ENCODE results near the gene CDK17.

DNA sequence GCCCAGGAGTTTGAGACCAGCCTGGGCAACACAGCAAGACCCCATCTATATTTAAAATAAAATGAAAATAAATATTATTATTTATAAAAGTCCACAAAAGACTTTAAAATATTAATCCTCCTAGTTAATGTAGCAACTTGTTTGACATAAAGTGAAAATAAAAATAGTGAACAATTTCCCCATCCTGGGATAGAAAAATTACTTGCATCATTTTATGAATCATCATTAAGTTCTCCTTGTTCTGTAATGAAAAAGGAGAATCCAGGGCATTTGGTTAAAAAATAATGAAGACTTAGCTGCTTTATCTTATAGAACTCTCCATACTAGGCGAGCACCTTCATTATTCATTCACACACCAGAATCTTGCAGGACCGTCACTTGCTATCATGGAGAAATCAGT lies 140.0 kb downstream of the CDK17 start:
- no peak for TF ChIP-seq ZBTB7A (IDR thresholded peaks at IDR 0.05; ENCODE audit: low read depth)
- TF ChIP-seq, protein P1, sequence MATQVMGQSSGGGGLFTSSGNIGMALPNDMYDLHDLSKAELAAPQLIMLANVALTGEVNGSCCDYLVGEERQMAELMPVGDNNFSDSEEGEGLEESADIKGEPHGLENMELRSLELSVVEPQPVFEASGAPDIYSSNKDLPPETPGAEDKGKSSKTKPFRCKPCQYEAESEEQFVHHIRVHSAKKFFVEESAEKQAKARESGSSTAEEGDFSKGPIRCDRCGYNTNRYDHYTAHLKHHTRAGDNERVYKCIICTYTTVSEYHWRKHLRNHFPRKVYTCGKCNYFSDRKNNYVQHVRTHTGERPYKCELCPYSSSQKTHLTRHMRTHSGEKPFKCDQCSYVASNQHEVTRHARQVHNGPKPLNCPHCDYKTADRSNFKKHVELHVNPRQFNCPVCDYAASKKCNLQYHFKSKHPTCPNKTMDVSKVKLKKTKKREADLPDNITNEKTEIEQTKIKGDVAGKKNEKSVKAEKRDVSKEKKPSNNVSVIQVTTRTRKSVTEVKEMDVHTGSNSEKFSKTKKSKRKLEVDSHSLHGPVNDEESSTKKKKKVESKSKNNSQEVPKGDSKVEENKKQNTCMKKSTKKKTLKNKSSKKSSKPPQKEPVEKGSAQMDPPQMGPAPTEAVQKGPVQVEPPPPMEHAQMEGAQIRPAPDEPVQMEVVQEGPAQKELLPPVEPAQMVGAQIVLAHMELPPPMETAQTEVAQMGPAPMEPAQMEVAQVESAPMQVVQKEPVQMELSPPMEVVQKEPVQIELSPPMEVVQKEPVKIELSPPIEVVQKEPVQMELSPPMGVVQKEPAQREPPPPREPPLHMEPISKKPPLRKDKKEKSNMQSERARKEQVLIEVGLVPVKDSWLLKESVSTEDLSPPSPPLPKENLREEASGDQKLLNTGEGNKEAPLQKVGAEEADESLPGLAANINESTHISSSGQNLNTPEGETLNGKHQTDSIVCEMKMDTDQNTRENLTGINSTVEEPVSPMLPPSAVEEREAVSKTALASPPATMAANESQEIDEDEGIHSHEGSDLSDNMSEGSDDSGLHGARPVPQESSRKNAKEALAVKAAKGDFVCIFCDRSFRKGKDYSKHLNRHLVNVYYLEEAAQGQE (IDR thresholded peaks at IDR 0.05; ENCODE audit: low read depth) = no peak
- TF ChIP-seq, protein P2, sequence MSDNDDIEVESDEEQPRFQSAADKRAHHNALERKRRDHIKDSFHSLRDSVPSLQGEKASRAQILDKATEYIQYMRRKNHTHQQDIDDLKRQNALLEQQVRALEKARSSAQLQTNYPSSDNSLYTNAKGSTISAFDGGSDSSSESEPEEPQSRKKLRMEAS (IDR thresholded peaks at IDR 0.05) = no peak
- no peak for TF ChIP-seq RAD21 (IDR thresholded peaks at IDR 0.05; ENCODE audit: low read depth)
- TF ChIP-seq EP300 (IDR thresholded peaks at IDR 0.05; ENCODE audit: borderline replicate concordance) = no peak
- TF ChIP-seq CREB1 (IDR thresholded peaks at IDR 0.05; ENCODE audit: low read depth) = no peak
- TF ChIP-seq, protein P3, sequence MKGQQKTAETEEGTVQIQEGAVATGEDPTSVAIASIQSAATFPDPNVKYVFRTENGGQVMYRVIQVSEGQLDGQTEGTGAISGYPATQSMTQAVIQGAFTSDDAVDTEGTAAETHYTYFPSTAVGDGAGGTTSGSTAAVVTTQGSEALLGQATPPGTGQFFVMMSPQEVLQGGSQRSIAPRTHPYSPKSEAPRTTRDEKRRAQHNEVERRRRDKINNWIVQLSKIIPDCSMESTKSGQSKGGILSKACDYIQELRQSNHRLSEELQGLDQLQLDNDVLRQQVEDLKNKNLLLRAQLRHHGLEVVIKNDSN (IDR thresholded peaks at IDR 0.05) = no peak
- TF ChIP-seq NFIC (IDR thresholded peaks at IDR 0.05) = no peak
- no peak for TF ChIP-seq YY1 (IDR thresholded peaks at IDR 0.05; ENCODE audit: low read depth)
- no peak for TF ChIP-seq TEAD4 (IDR thresholded peaks at IDR 0.05)
